IPS-20b (cell line): Measurements from ENCODE around the gene ETS1.
"Not testable (repeated sequence)": the region's sequence is repeated elsewhere in the genome, so short reads cannot be mapped to it uniquely, and the experiment has no call there.

Experiments used
- H3K27ac ChIP-seq: one replicate; pipeline ENCODE4 v1.5.1; 2013; ENCODE audit warnings: low read length
- H3K27me3 ChIP-seq: 2 replicates; pipeline ENCODE4 v1.6.1; 2013; ENCODE audit warnings: mild to moderate bottlenecking, low read length, inconsistent platforms; ENCODE audit not compliant: insufficient read depth
- H3K36me3 ChIP-seq: 2 replicates; pipeline ENCODE4 v1.6.1; 2013; ENCODE audit warnings: low read depth, mild to moderate bottlenecking, inconsistent platforms, low read length, moderate library complexity; ENCODE audit not compliant: insufficient read depth
- H3K4me1 ChIP-seq: 2 replicates; pipeline ENCODE4 v1.6.1; 2013; ENCODE audit warnings: mild to moderate bottlenecking, control low read depth, inconsistent platforms, low read length, moderate library complexity; ENCODE audit not compliant: insufficient read depth
- H3K4me3 ChIP-seq: 2 replicates; pipeline ENCODE4 v1.5.1; 2013; ENCODE audit warnings: mild to moderate bottlenecking, low read length, inconsistent platforms
- H3K9ac ChIP-seq: 2 replicates; pipeline ENCODE4 v1.6.1; 2013; ENCODE audit warnings: low read depth, mild to moderate bottlenecking, inconsistent platforms, low read length, moderate library complexity
- H3K9me3 ChIP-seq: 2 replicates; pipeline ENCODE4 v1.6.1; 2013; ENCODE audit warnings: mild to moderate bottlenecking, low read depth, low read length, inconsistent platforms; ENCODE audit not compliant: insufficient read depth

The ETS1 gene

GRCh38 chr11:128457874-128458273 is 129.5 kb downstream of the ETS1 start:
- Histone ChIP-seq H3K9me3 (no peaks in the 10 kb centered on the region), H3K27ac (no peak overlapping the region), H3K4me3 (no peak overlapping the region), H3K4me1 (no peaks in the 10 kb centered on the region), H3K9ac (no peak overlapping the region), H3K36me3 (peaks cover 11% of the 10 kb centered on the region), H3K27me3 (no peaks in the 10 kb centered on the region)

GRCh38 chr11:128456566-128457268 is 130.6 kb downstream of the ETS1 start:
- Histone ChIP-seq H3K27me3 (no peaks in the 10 kb centered on the region), H3K36me3 (peaks cover 4% of the 10 kb centered on the region), H3K4me3 (no peak overlapping the region), H3K4me1 (no peaks in the 10 kb centered on the region), H3K27ac (no peak overlapping the region), H3K9me3 (no peaks in the 10 kb centered on the region), H3K9ac (no peak overlapping the region)

GRCh38 chr11:128455766-128456165 is 131.6 kb downstream of the ETS1 start:
- H3K27ac ChIP-seq, result no peak overlapping the region

GRCh38 chr11:128453444-128454336 is 133.7 kb downstream of the ETS1 start:
- H3K4me3 ChIP-seq, result no peak overlapping the region
- no peak overlapping the region for H3K9ac ChIP-seq
- no peaks in the 10 kb centered on the region for H3K4me1 ChIP-seq
- no peaks in the 10 kb centered on the region for H3K36me3 ChIP-seq
- no peaks in the 10 kb centered on the region for H3K27me3 ChIP-seq
- H3K9me3 ChIP-seq, result no peaks in the 10 kb centered on the region
- H3K27ac ChIP-seq, result no peak overlapping the region

More at GRCh38 chr11:128455766-128456165, 131.6 kb downstream of the ETS1 start:
- peaks cover under 1% of the 10 kb centered on the region for H3K36me3 ChIP-seq
- H3K4me1 ChIP-seq, result no peaks in the 10 kb centered on the region
- no peaks in the 10 kb centered on the region for H3K27me3 ChIP-seq
- H3K9me3 ChIP-seq, result no peaks in the 10 kb centered on the region
- H3K4me3 ChIP-seq, result no peak overlapping the region
- H3K9ac ChIP-seq, result no peak overlapping the region

- H3K27me3 ChIP-seq, result no peaks in the 10 kb centered on the region
- no peak overlapping the region for H3K4me3 ChIP-seq
- no peaks in the 10 kb centered on the region; the same call in 1 of the 2 replicates for H3K4me1 ChIP-seq
- no peaks in the 10 kb centered on the region for H3K36me3 ChIP-seq
- H3K9ac ChIP-seq, result no peak overlapping the region
- H3K9me3 ChIP-seq, result no peaks in the 10 kb centered on the region
- H3K27ac ChIP-seq, result no peak overlapping the region
Measured at GRCh38 chr11:128451652-128452470, 135.5 kb downstream of the ETS1 start.

- Histone ChIP-seq H3K9me3 (no peaks in the 10 kb centered on the region), H3K27ac (no peak overlapping the region), H3K27me3 (no peaks in the 10 kb centered on the region), H3K4me1 (no peaks in the 10 kb centered on the region; the same call in 1 of the 2 replicates), H3K4me3 (no peak overlapping the region), H3K9ac (no peak overlapping the region), H3K36me3 (no peaks in the 10 kb centered on the region)
Measured at GRCh38 chr11:128450882-128451651, 136.3 kb downstream of the ETS1 start.

GRCh38 chr11:128450425-128450824 is 136.9 kb downstream of the ETS1 start:
- H3K9me3 ChIP-seq, H3K27me3 ChIP-seq, H3K36me3 ChIP-seq, H3K27ac ChIP-seq, H3K9ac ChIP-seq, H3K4me3 ChIP-seq, H3K4me1 ChIP-seq: not testable (repeated sequence)

GRCh38 chr11:128448981-128449713 is 138.2 kb downstream of the ETS1 start:
- Histone ChIP-seq H3K4me3 (no peak overlapping the region), H3K9me3 (no peaks in the 10 kb centered on the region), H3K9ac (no peak overlapping the region), H3K27ac (no peak overlapping the region), H3K27me3 (no peaks in the 10 kb centered on the region), H3K4me1 (no peaks in the 10 kb centered on the region; the same call in 1 of the 2 replicates), H3K36me3 (no peaks in the 10 kb centered on the region)

GRCh38 chr11:128448200-128448886 is 139.0 kb downstream of the ETS1 start:
- Histone ChIP-seq H3K27ac (no peak overlapping the region), H3K9ac (no peak overlapping the region), H3K4me1 (no peaks in the 10 kb centered on the region; the same call in 1 of the 2 replicates)

GRCh38 chr11:128447233-128447632 is 140.1 kb downstream of the ETS1 start:
- no peaks in the 10 kb centered on the region; the same call in 1 of the 2 replicates for H3K4me1 ChIP-seq
- H3K9ac ChIP-seq, result no peak overlapping the region
- no peaks in the 10 kb centered on the region for H3K27me3 ChIP-seq
- no peaks in the 10 kb centered on the region for H3K36me3 ChIP-seq
- no peak overlapping the region for H3K4me3 ChIP-seq
- no peaks in the 10 kb centered on the region for H3K9me3 ChIP-seq
- H3K27ac ChIP-seq, result no peak overlapping the region

More at GRCh38 chr11:128448200-128448886, 139.0 kb downstream of the ETS1 start:
- H3K4me3 ChIP-seq, result no peak overlapping the region
- no peaks in the 10 kb centered on the region for H3K27me3 ChIP-seq
- no peaks in the 10 kb centered on the region for H3K9me3 ChIP-seq
- no peaks in the 10 kb centered on the region for H3K36me3 ChIP-seq
